GM21515 (cell line): ENCODE data around the gene RCOR3.
"Not testable (repeated sequence)": the region's sequence is repeated elsewhere in the genome, so short reads cannot be mapped to it uniquely, and the experiment has no call there.

ENCODE experiments used
- ATAC-seq: cut with Tn5 transposase; IDR thresholded peaks from one replicate; pipeline ENCODE4 v1.9.1; 2021; ENCODE audit not compliant: unreplicated experiment

Gene RCOR3

GRCh38 chr1:211337430-211338223 is 78.5 kb downstream of the RCOR3 start:
- no peak for ATAC-seq

- no peak for ATAC-seq
Observed at GRCh38 chr1:211338224-211338620, 79.1 kb downstream of the RCOR3 start.

GRCh38 chr1:211339631-211340041 is 80.5 kb downstream of the RCOR3 start:
- ATAC-seq: no peak

GRCh38 chr1:211340622-211341507 is 81.7 kb downstream of the RCOR3 start:
- ATAC-seq: no peak

GRCh38 chr1:211341999-211342398 is 82.8 kb downstream of the RCOR3 start:
- no peak for ATAC-seq

GRCh38 chr1:211343607-211344006 is 84.4 kb downstream of the RCOR3 start:
- ATAC-seq: no peak

GRCh38 chr1:211344152-211344618 is 85.0 kb downstream of the RCOR3 start:
- no peak for ATAC-seq

GRCh38 chr1:211345719-211346118 is 86.6 kb downstream of the RCOR3 start:
- no peak for ATAC-seq

- ATAC-seq: no peak
Observed at GRCh38 chr1:211347077-211347844, 88.1 kb downstream of the RCOR3 start.

GRCh38 chr1:211348547-211348946 is 89.4 kb downstream of the RCOR3 start:
- ATAC-seq: no peak

- no peak for ATAC-seq
Observed at GRCh38 chr1:211349741-211350140, 90.6 kb downstream of the RCOR3 start.

- not testable (repeated sequence) for ATAC-seq
Observed at GRCh38 chr1:211352055-211352454, 92.9 kb downstream of the RCOR3 start.

GRCh38 chr1:211352465-211352864 is 93.3 kb downstream of the RCOR3 start:
- no peak for ATAC-seq

- peak; percentile 85 for ATAC-seq
Observed at GRCh38 chr1:211352985-211353515, 93.9 kb downstream of the RCOR3 start.

- no peak for ATAC-seq
Observed at GRCh38 chr1:211353562-211354212, 94.5 kb downstream of the RCOR3 start.

GRCh38 chr1:211355873-211356272 is 96.7 kb downstream of the RCOR3 start:
- ATAC-seq: no peak

- no peak for ATAC-seq
Observed at GRCh38 chr1:211356723-211357407, 97.7 kb downstream of the RCOR3 start.

GRCh38 chr1:211358685-211359084 is 99.5 kb downstream of the RCOR3 start:
- ATAC-seq: no peak

- ATAC-seq: no peak
Observed at GRCh38 chr1:211359876-211360275, 100.7 kb downstream of the RCOR3 start.

GRCh38 chr1:211361202-211361601 is 102.0 kb downstream of the RCOR3 start:
- no peak for ATAC-seq
